ENCODE results near the gene ITGA5.

The ITGA5 gene

DNA sequence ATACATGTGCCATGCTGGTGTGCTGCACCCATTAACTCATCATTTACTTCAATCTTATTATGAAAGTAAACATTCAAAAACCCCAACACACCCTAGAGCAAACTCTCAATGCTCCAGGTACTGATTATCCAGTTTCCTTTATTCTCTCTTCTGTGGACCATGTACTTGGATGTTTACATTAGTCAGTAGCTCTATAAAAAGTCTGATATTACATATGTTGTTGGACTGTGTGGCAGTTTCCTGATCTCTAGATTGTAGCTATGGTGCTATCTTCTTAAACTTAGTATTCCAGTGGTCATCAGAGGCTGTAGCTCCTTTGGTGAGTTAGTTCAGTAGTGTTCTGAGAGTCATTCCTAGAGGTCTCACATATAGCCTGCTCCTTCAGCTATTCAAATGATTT is 25.1 kb upstream of the ITGA5 start:
- H3K9me3 ChIP-seq (ENCODE audit: control insufficient read depth, insufficient read depth, low read length) = no peaks in the 10 kb centered on the region
- H3K27me3 ChIP-seq (ENCODE audit: control insufficient read depth, insufficient read depth, low read length) = peaks cover 25% of the 10 kb centered on the region
- no peak overlapping the region for H3K27ac ChIP-seq (ENCODE audit: low read length)
- no peak overlapping the region for H3K4me3 ChIP-seq (ENCODE audit: low read length)
- no peaks in the 10 kb centered on the region for H3K36me3 ChIP-seq (ENCODE audit: control insufficient read depth, insufficient read depth, low read length)
- H3K4me1 ChIP-seq (ENCODE audit: control insufficient read depth, insufficient read depth, low read length) = no peaks in the 10 kb centered on the region
- DNase-seq (ENCODE audit: low read depth, low spot score) = no peak

- no peaks in the 10 kb centered on the region for H3K9me3 ChIP-seq (ENCODE audit: control insufficient read depth, insufficient read depth, low read length)
- H3K27me3 ChIP-seq (ENCODE audit: control insufficient read depth, insufficient read depth, low read length) = peaks cover 19% of the 10 kb centered on the region
- no peaks in the 10 kb centered on the region for H3K36me3 ChIP-seq (ENCODE audit: control insufficient read depth, insufficient read depth, low read length)
- H3K4me3 ChIP-seq (ENCODE audit: low read length) = no peak overlapping the region
- no CpG with 5 or more reads among the region's 4 CpGs for WGBS (ENCODE audit: insufficient coverage, insufficient read length)
- no peaks in the 10 kb centered on the region for H3K4me1 ChIP-seq (ENCODE audit: control insufficient read depth, insufficient read depth, low read length)
- no peak overlapping the region for H3K27ac ChIP-seq (ENCODE audit: low read length)
- no peak for DNase-seq (ENCODE audit: low read depth, low spot score)
Measured at GRCh38 chr12:54443446-54443845, 24.4 kb upstream of the ITGA5 start.

GRCh38 chr12:54442961-54443360 is 23.9 kb upstream of the ITGA5 start:
- peaks cover 14% of the 10 kb centered on the region; the same call in 1 of the 2 replicates for H3K27me3 ChIP-seq (ENCODE audit: control insufficient read depth, insufficient read depth, low read length)

DNA sequence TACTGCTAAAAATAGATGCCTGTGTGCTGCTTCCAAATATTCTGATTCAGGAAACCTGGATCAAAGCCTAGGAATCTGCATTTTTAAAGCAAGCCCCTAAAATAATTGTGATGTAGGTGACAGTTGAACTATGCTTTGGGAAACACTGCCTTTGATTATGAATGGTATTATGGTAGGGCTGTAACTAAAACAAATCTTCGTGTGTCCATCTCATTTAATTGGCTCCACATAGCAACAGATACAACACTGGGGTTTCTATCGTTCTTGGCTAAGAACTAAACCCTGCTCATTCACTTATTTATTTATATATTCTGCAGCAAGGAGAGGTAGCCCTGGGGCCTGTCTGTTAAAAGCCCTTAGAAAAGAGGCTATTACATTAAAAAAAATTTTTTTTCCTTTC is 23.0 kb upstream of the ITGA5 start:
- H3K27me3 ChIP-seq (ENCODE audit: control insufficient read depth, insufficient read depth, low read length) = peaks cover 12% of the 10 kb centered on the region; the same call in 1 of the 2 replicates
- H3K4me3 ChIP-seq (ENCODE audit: low read length) = no peak overlapping the region
- no peaks in the 10 kb centered on the region for H3K4me1 ChIP-seq (ENCODE audit: control insufficient read depth, insufficient read depth, low read length)
- no peaks in the 10 kb centered on the region for H3K36me3 ChIP-seq (ENCODE audit: control insufficient read depth, insufficient read depth, low read length)
- H3K9me3 ChIP-seq (ENCODE audit: control insufficient read depth, insufficient read depth, low read length) = no peaks in the 10 kb centered on the region
- no peak overlapping the region for H3K27ac ChIP-seq (ENCODE audit: low read length)
- WGBS (ENCODE audit: insufficient coverage, insufficient read length) = no CpG with 5 or more reads among the region's 2 CpGs
- DNase-seq (ENCODE audit: low read depth, low spot score) = no peak

More at GRCh38 chr12:54442961-54443360, 23.9 kb upstream of the ITGA5 start:
- H3K9me3 ChIP-seq (ENCODE audit: control insufficient read depth, insufficient read depth, low read length) = no peaks in the 10 kb centered on the region
- no peak for DNase-seq (ENCODE audit: low read depth, low spot score)
- H3K27ac ChIP-seq (ENCODE audit: low read length) = no peak overlapping the region
- H3K4me1 ChIP-seq (ENCODE audit: control insufficient read depth, insufficient read depth, low read length) = no peaks in the 10 kb centered on the region
- H3K4me3 ChIP-seq (ENCODE audit: low read length) = no peak overlapping the region
- no peaks in the 10 kb centered on the region for H3K36me3 ChIP-seq (ENCODE audit: control insufficient read depth, insufficient read depth, low read length)
- no CpG with 5 or more reads among the region's 1 CpG for WGBS (ENCODE audit: insufficient coverage, insufficient read length)

- WGBS (ENCODE audit: insufficient coverage, insufficient read length) = no CpG with 5 or more reads among the region's 10 CpGs
- no peak for DNase-seq (ENCODE audit: low read depth, low spot score)
- no peak overlapping the region for H3K27ac ChIP-seq (ENCODE audit: low read length)
Measured at GRCh38 chr12:54439521-54440255, 20.6 kb upstream of the ITGA5 start.

DNA sequence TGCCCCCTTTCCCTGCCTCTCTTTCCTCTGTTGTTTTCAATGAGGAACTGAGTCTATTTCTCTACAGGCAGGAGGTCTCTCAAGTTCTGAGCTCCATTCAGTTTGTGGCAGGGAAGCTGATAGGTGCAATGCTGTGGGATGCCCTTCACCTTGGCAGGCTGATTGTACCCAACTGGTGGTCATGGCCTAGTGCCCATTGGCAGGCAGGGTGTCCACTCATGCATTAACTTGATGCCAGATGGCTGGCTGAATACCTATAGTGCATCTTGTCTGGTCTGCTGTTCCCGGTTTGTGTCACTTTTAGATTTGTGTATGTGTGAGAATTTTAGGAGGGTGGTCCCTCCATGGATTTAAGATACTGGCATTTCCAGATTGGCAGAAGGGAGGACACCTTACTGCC is 20.0 kb upstream of the ITGA5 start:
- H3K4me1 ChIP-seq (ENCODE audit: control insufficient read depth, insufficient read depth, low read length) = no peaks in the 10 kb centered on the region
- no peak overlapping the region for H3K4me3 ChIP-seq (ENCODE audit: low read length)
- H3K9me3 ChIP-seq (ENCODE audit: control insufficient read depth, insufficient read depth, low read length) = no peaks in the 10 kb centered on the region
- whole genome bisulfite sequencing (ENCODE audit: insufficient coverage, insufficient read length) = no CpG with 5 or more reads among the region's 1 CpG
- H3K27ac ChIP-seq (ENCODE audit: low read length) = no peak overlapping the region
- no peaks in the 10 kb centered on the region for H3K36me3 ChIP-seq (ENCODE audit: control insufficient read depth, insufficient read depth, low read length)
- no peak for DNase-seq (ENCODE audit: low read depth, low spot score)
- H3K27me3 ChIP-seq (ENCODE audit: control insufficient read depth, insufficient read depth, low read length) = no peaks in the 10 kb centered on the region; the same call in 1 of the 2 replicates

More at GRCh38 chr12:54439521-54440255, 20.6 kb upstream of the ITGA5 start:
- no peaks in the 10 kb centered on the region for H3K36me3 ChIP-seq (ENCODE audit: control insufficient read depth, insufficient read depth, low read length)
- H3K4me1 ChIP-seq (ENCODE audit: control insufficient read depth, insufficient read depth, low read length) = no peaks in the 10 kb centered on the region
- no peaks in the 10 kb centered on the region for H3K9me3 ChIP-seq (ENCODE audit: control insufficient read depth, insufficient read depth, low read length)
- no peaks in the 10 kb centered on the region; the same call in 1 of the 2 replicates for H3K27me3 ChIP-seq (ENCODE audit: control insufficient read depth, insufficient read depth, low read length)
- no peak overlapping the region for H3K4me3 ChIP-seq (ENCODE audit: low read length)

DNA sequence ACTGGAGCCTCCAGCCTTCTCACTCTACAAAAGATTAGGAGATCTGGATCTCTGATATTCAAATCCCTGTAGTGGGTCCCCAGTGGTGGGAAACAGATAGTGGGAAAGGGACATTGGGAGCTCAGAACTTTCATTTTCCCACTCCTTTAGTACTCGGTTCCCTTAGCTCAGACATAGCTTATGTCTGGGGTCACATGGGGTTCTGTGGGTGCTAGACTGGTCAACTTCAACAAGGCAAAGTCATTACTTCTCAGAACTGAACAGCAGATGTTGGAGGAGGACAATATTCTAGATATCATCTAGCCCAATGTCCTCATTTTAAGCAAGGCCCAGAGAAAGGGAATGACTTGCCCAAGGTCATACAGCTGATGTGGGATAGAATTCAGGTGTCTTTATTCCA is 19.5 kb upstream of the ITGA5 start:
- H3K36me3 ChIP-seq (ENCODE audit: control insufficient read depth, insufficient read depth, low read length) = no peaks in the 10 kb centered on the region
- H3K9me3 ChIP-seq (ENCODE audit: control insufficient read depth, insufficient read depth, low read length) = no peaks in the 10 kb centered on the region
- no peaks in the 10 kb centered on the region; the same call in 1 of the 2 replicates for H3K27me3 ChIP-seq (ENCODE audit: control insufficient read depth, insufficient read depth, low read length)
- no peak for DNase-seq (ENCODE audit: low read depth, low spot score)
- no peak overlapping the region for H3K27ac ChIP-seq (ENCODE audit: low read length)
- no peaks in the 10 kb centered on the region for H3K4me1 ChIP-seq (ENCODE audit: control insufficient read depth, insufficient read depth, low read length)
- no peak overlapping the region for H3K4me3 ChIP-seq (ENCODE audit: low read length)
- WGBS (ENCODE audit: insufficient coverage, insufficient read length) = no CpG with 5 or more reads among the region's 1 CpG

DNA sequence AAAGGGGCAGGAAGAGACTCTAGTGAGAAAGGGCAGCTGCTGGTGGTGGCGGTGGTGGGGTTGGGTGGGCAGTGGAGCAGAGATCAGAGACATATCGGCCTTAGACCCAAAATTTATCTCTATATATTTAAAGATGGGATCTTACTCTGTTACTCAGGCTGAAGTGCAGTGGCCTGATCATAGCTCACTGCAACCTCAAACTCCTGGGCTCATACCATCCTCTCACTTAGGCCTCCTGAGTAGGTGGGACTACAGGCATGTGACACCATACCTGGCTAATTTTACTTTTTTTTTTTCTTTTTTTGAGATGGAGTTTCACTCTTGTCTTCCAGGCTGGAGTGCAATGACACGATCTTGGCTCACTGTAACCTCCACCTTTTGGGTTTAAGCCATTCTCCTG is 18.6 kb upstream of the ITGA5 start:
- no peaks in the 10 kb centered on the region for H3K36me3 ChIP-seq (ENCODE audit: control insufficient read depth, insufficient read depth, low read length)
- no peaks in the 10 kb centered on the region for H3K4me1 ChIP-seq (ENCODE audit: control insufficient read depth, insufficient read depth, low read length)
- H3K27ac ChIP-seq (ENCODE audit: low read length) = no peak overlapping the region
- H3K9me3 ChIP-seq (ENCODE audit: control insufficient read depth, insufficient read depth, low read length) = no peaks in the 10 kb centered on the region
- no peaks in the 10 kb centered on the region; the same call in 1 of the 2 replicates for H3K27me3 ChIP-seq (ENCODE audit: control insufficient read depth, insufficient read depth, low read length)
- no peak for DNase-seq (ENCODE audit: low read depth, low spot score)
- H3K4me3 ChIP-seq (ENCODE audit: low read length) = no peak overlapping the region
- WGBS (ENCODE audit: insufficient coverage, insufficient read length) = no CpG with 5 or more reads among the region's 3 CpGs

GRCh38 chr12:54437243-54437642 is 18.2 kb upstream of the ITGA5 start:
- H3K4me3 ChIP-seq (ENCODE audit: low read length) = no peak overlapping the region
- peaks cover 3% of the 10 kb centered on the region; the same call in 1 of the 2 replicates for H3K4me1 ChIP-seq (ENCODE audit: control insufficient read depth, insufficient read depth, low read length)
- H3K9me3 ChIP-seq (ENCODE audit: control insufficient read depth, insufficient read depth, low read length) = no peaks in the 10 kb centered on the region
- H3K36me3 ChIP-seq (ENCODE audit: control insufficient read depth, insufficient read depth, low read length) = no peaks in the 10 kb centered on the region
- no peak for DNase-seq (ENCODE audit: low read depth, low spot score)
- no peak overlapping the region for H3K27ac ChIP-seq (ENCODE audit: low read length)
- H3K27me3 ChIP-seq (ENCODE audit: control insufficient read depth, insufficient read depth, low read length) = no peaks in the 10 kb centered on the region; the same call in 1 of the 2 replicates

- Histone ChIP-seq H3K36me3 (ENCODE audit: control insufficient read depth, insufficient read depth, low read length) (no peaks in the 10 kb centered on the region), H3K27me3 (ENCODE audit: control insufficient read depth, insufficient read depth, low read length) (no peaks in the 10 kb centered on the region; the same call in 1 of the 2 replicates), H3K9me3 (ENCODE audit: control insufficient read depth, insufficient read depth, low read length) (no peaks in the 10 kb centered on the region), H3K27ac (ENCODE audit: low read length) (no peak overlapping the region), H3K4me1 (ENCODE audit: control insufficient read depth, insufficient read depth, low read length) (peaks cover 10% of the 10 kb centered on the region), H3K4me3 (ENCODE audit: low read length) (no peak overlapping the region)
- DNase-seq (ENCODE audit: low read depth, low spot score) = no peak
- WGBS (ENCODE audit: insufficient coverage, insufficient read length) = no CpG with 5 or more reads among the region's 4 CpGs
Measured at GRCh38 chr12:54432815-54433164, 13.7 kb upstream of the ITGA5 start.
